Measurements from ENCODE around the gene MAP1LC3B2. TPM values are rescaled to one million over a fixed set of nuclear protein-coding genes. Genes with fewer than 3 reads are reported as not detected.

The MAP1LC3B2 gene
- total RNA-seq, 1 donor from 2014 or later, result 0.46 TPM

GRCh38 chr12:116613256-116613655, 54.1 kb downstream of the MAP1LC3B2 start:
- no peak for DNase-seq (ENCODE audit: low read depth, low spot score)

GRCh38 chr12:116614194-116614915, 55.2 kb downstream of the MAP1LC3B2 start:
- no peak for DNase-seq (ENCODE audit: low read depth, low spot score)

GRCh38 chr12:116615141-116615861, 56.1 kb downstream of the MAP1LC3B2 start:
- no peak for DNase-seq (ENCODE audit: low read depth, low spot score)

GRCh38 chr12:116616536-116617248, 57.5 kb downstream of the MAP1LC3B2 start:
- DNase-seq (ENCODE audit: low read depth, low spot score), result no peak

- DNase-seq (ENCODE audit: low read depth, low spot score), result no peak
Measured at GRCh38 chr12:116619246-116619645, 60.1 kb downstream of the MAP1LC3B2 start.

GRCh38 chr12:116620124-116620491, 60.9 kb downstream of the MAP1LC3B2 start:
- DNase-seq (ENCODE audit: low read depth, low spot score), result no peak

GRCh38 chr12:116620492-116621191, 61.5 kb downstream of the MAP1LC3B2 start:
- no peak for DNase-seq (ENCODE audit: low read depth, low spot score)

GRCh38 chr12:116621194-116621593, 62.0 kb downstream of the MAP1LC3B2 start:
- no peak for DNase-seq (ENCODE audit: low read depth, low spot score)

GRCh38 chr12:116624516-116624915, 65.3 kb downstream of the MAP1LC3B2 start:
- no peak for DNase-seq (ENCODE audit: low read depth, low spot score)

- DNase-seq (ENCODE audit: low read depth, low spot score), result no peak
Measured at GRCh38 chr12:116626153-116626552, 67.0 kb downstream of the MAP1LC3B2 start.

Other genes with a start within 250 kb of the MAP1LC3B2 start
- gene SPRING1, start 178.7 kb downstream of the MAP1LC3B2 start, total RNA-seq, result 28.7 and 42.8 TPM in 2 replicates
- 2.6 and 2.7 TPM in 2 replicates for gene RNFT2, start 178.9 kb downstream of the MAP1LC3B2 start, total RNA-seq